IPS-15b (cell line): ENCODE measurements around the gene RASGEF1C.

Experiments
- H3K27me3 ChIP-seq: one replicate; pipeline ENCODE4 v1.6.1; 2013; ENCODE audit warnings: low read length; ENCODE audit not compliant: control insufficient read depth, insufficient read depth
- H3K36me3 ChIP-seq: one replicate; pipeline ENCODE4 v1.6.1; 2013; ENCODE audit warnings: low read length; ENCODE audit not compliant: control insufficient read depth, insufficient read depth
- H3K4me1 ChIP-seq: one replicate; pipeline ENCODE4 v1.6.1; 2013; ENCODE audit warnings: mild to moderate bottlenecking, low read length; ENCODE audit not compliant: control insufficient read depth, insufficient read depth
- H3K4me3 ChIP-seq: one replicate; pipeline ENCODE4 v1.5.1; 2013; ENCODE audit warnings: low read depth, low read length
- H3K9ac ChIP-seq: one replicate; pipeline ENCODE4 v1.6.1; 2013; ENCODE audit warnings: low read depth, mild to moderate bottlenecking, low read length
- H3K9me3 ChIP-seq: one replicate; pipeline ENCODE4 v1.6.1; 2013; ENCODE audit warnings: mild to moderate bottlenecking, low read length; ENCODE audit not compliant: control insufficient read depth, insufficient read depth

Gene RASGEF1C

GRCh38 chr5:180162304-180162661, 46.7 kb downstream of the RASGEF1C start:
- Histone ChIP-seq H3K4me3 (no peak overlapping the region), H3K27me3 (no peaks in the 10 kb centered on the region), H3K36me3 (no peaks in the 10 kb centered on the region), H3K4me1 (no peaks in the 10 kb centered on the region), H3K9me3 (no peaks in the 10 kb centered on the region), H3K9ac (no peak overlapping the region)

GRCh38 chr5:180161420-180162303, 47.3 kb downstream of the RASGEF1C start:
- H3K9me3 ChIP-seq = no peaks in the 10 kb centered on the region
- H3K36me3 ChIP-seq = no peaks in the 10 kb centered on the region
- no peaks in the 10 kb centered on the region for H3K4me1 ChIP-seq

GRCh38 chr5:180160789-180161188, 48.2 kb downstream of the RASGEF1C start:
- H3K4me3 ChIP-seq = no peak overlapping the region
- no peak overlapping the region for H3K9ac ChIP-seq
- H3K36me3 ChIP-seq = no peaks in the 10 kb centered on the region
- no peaks in the 10 kb centered on the region for H3K4me1 ChIP-seq
- no peaks in the 10 kb centered on the region for H3K9me3 ChIP-seq
- no peaks in the 10 kb centered on the region for H3K27me3 ChIP-seq

More at GRCh38 chr5:180161420-180162303, 47.3 kb downstream of the RASGEF1C start:
- H3K9ac ChIP-seq = no peak overlapping the region
- H3K4me3 ChIP-seq = no peak overlapping the region
- no peaks in the 10 kb centered on the region for H3K27me3 ChIP-seq

- no peak overlapping the region for H3K4me3 ChIP-seq
- no peaks in the 10 kb centered on the region for H3K36me3 ChIP-seq
- H3K27me3 ChIP-seq = no peaks in the 10 kb centered on the region
- H3K4me1 ChIP-seq = no peaks in the 10 kb centered on the region
- no peak overlapping the region for H3K9ac ChIP-seq
- H3K9me3 ChIP-seq = no peaks in the 10 kb centered on the region
These were observed 48.8 kb downstream of the RASGEF1C start for GRCh38 chr5:180160215-180160614.

- Histone ChIP-seq H3K9ac (no peak overlapping the region), H3K4me1 (no peaks in the 10 kb centered on the region), H3K36me3 (no peaks in the 10 kb centered on the region), H3K27me3 (no peaks in the 10 kb centered on the region), H3K9me3 (no peaks in the 10 kb centered on the region), H3K4me3 (no peak overlapping the region)
These were observed 49.3 kb downstream of the RASGEF1C start for GRCh38 chr5:180159756-180160155.

GRCh38 chr5:180157866-180158265, 51.1 kb downstream of the RASGEF1C start:
- Histone ChIP-seq H3K9me3 (no peaks in the 10 kb centered on the region), H3K4me3 (no peak overlapping the region), H3K9ac (no peak overlapping the region), H3K27me3 (no peaks in the 10 kb centered on the region), H3K4me1 (no peaks in the 10 kb centered on the region), H3K36me3 (no peaks in the 10 kb centered on the region)

- Histone ChIP-seq H3K27me3 (no peaks in the 10 kb centered on the region), H3K9me3 (no peaks in the 10 kb centered on the region), H3K9ac (no peak overlapping the region), H3K4me1 (no peaks in the 10 kb centered on the region), H3K4me3 (no peak overlapping the region), H3K36me3 (no peaks in the 10 kb centered on the region)
These were observed 52.9 kb downstream of the RASGEF1C start for GRCh38 chr5:180156141-180156540.

GRCh38 chr5:180155365-180155926, 53.6 kb downstream of the RASGEF1C start:
- no peaks in the 10 kb centered on the region for H3K27me3 ChIP-seq
- no peaks in the 10 kb centered on the region for H3K4me1 ChIP-seq
- H3K9ac ChIP-seq = no peak overlapping the region
- H3K4me3 ChIP-seq = no peak overlapping the region
- H3K36me3 ChIP-seq = no peaks in the 10 kb centered on the region
- H3K9me3 ChIP-seq = no peaks in the 10 kb centered on the region

GRCh38 chr5:180154821-180155364, 54.1 kb downstream of the RASGEF1C start:
- no peaks in the 10 kb centered on the region for H3K9me3 ChIP-seq
- H3K4me3 ChIP-seq = no peak overlapping the region
- no peaks in the 10 kb centered on the region for H3K27me3 ChIP-seq
- H3K9ac ChIP-seq = no peak overlapping the region
- no peaks in the 10 kb centered on the region for H3K4me1 ChIP-seq
- no peaks in the 10 kb centered on the region for H3K36me3 ChIP-seq

- Histone ChIP-seq H3K4me3 (no peak overlapping the region), H3K27me3 (no peaks in the 10 kb centered on the region)
These were observed 55.0 kb downstream of the RASGEF1C start for GRCh38 chr5:180153991-180154390.

GRCh38 chr5:180153099-180153498, 55.9 kb downstream of the RASGEF1C start:
- Histone ChIP-seq H3K36me3 (no peaks in the 10 kb centered on the region), H3K9ac (no peak overlapping the region), H3K9me3 (no peaks in the 10 kb centered on the region), H3K4me1 (no peaks in the 10 kb centered on the region), H3K4me3 (no peak overlapping the region), H3K27me3 (no peaks in the 10 kb centered on the region)

More at GRCh38 chr5:180153991-180154390, 55.0 kb downstream of the RASGEF1C start:
- Histone ChIP-seq H3K9me3 (no peaks in the 10 kb centered on the region), H3K36me3 (no peaks in the 10 kb centered on the region), H3K9ac (no peak overlapping the region), H3K4me1 (no peaks in the 10 kb centered on the region)
